ENCODE data around the gene ULK4. TPM values are rescaled to one million over a fixed set of nuclear protein-coding genes. Genes with fewer than 3 reads are reported as not detected.

The ULK4 gene
- total and polyA plus RNA-seq, 2 of the 8 experiments (the other 6 are each of a cell fraction or from before 2014, with no cell fraction given): 3.0 to 10.8 TPM

- TF ChIP-seq CHD7 (IDR thresholded peaks at IDR 0.05; ENCODE audit: insufficient replicate concordance, low read length) (no peak), POLR2A (IDR thresholded peaks at IDR 0.05; ENCODE audit: control extremely low read depth in 1 of 2, low read depth in 2 of 2, low read length in 2 of 2) (no peak), SP2 (IDR thresholded peaks at IDR 0.05; ENCODE audit: low read length) (no peak), EZH2 (IDR thresholded peaks at IDR 0.05; ENCODE audit: low read depth, low read length, severe bottlenecking) (no peak), HDAC2 (IDR thresholded peaks at IDR 0.05; ENCODE audit: borderline replicate concordance in 1 of 2, low read depth in 2 of 2, low read length in 2 of 2) (no peak)
Observed at GRCh38 chr3:41276191-41276590, 685.7 kb downstream of the ULK4 start (continued).

All from H1 (cell line).